Superior temporal gyrus (tissue), 1 donor: Measurements from ENCODE around the gene EHD4.

Source experiments
- DNase-seq: peaks from one replicate; pipeline ENCODE4 v3.0.0-alpha.2; 2016; ENCODE audit errors: extremely low spot score

EHD4 gene

DNA sequence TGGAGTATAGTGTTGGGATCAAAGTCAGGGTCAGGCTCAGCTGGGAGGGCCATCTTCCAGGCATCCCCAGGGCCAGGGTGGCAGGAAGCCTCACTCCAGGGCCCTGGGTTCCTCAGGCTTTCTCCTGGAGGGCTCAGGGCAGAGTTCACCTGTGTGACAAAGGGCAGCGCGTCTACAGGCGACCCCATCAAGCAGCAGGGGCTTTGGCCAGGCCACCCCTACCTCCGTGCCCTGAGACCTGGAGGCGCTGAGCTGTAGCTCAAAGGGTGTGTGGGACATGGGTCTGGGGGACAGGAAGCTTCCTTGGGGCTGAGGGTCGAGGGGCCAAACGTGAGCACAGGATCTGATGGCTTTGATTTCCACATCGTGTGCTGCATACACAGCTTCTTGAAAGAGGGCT, 91.3 kb downstream of the EHD4 start:
- DNase-seq: no peak

DNA sequence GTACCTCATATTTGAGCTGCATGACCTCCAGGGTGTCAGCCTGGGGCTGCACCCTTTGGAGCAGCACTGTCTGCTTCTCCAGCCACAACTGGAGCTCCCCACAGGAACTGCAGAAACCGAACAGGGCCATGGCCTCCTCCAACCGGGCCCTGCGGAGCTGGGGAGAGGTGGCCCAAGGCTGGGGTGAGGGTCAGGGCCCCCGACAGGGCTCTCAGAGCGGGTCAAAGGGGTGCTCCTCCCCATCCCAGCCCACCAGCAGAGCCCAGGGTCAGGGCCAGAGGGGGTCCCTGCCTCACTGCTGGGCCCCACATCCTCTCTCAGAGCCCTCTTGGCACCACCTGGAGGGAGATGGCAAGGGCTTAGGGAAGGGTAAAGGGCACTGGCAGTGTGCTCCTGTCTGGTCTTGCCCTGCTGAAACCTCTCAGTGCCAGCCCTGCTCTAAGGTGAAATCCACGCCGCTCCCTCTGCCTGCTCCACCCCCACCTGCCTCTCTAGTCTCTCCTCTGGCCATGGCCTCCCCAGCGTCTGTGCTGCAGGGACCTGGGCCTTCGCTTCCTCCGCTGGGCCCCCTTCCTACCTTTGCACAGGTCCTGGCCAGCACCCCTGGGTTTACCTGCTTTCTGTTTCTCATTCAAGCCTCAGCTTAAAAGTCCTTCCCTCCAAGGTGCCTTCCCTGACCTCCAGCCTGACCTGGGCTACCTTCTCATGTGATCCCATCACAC, 92.0 kb downstream of the EHD4 start:
- DNase-seq: no peak

DNA sequence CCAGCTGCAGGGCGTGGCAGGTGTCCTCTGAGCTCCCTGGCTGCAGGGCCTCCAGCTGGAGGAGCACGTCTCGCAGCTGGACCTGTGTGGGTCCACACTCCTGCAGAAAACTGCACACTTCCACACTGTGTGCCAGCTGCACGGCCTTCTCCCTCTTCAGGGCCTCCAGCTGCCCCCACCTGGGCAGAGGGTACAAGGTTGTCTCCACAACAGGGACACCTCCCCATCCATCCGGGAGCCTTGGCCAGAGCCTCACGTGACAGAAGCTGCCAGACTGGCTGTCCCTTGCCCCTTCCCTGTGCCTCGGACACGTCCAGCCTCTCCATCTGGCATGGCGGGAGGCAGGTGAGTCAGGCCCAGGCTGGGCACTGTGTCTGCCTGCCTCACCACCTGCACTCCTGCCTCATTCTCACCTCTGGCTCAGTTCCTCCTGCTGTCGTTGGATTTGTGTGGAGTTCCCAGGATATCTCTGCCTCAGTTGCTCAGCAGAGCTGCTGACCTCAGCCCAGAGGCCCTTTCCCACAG, 93.0 kb downstream of the EHD4 start:
- DNase-seq: no peak

DNA sequence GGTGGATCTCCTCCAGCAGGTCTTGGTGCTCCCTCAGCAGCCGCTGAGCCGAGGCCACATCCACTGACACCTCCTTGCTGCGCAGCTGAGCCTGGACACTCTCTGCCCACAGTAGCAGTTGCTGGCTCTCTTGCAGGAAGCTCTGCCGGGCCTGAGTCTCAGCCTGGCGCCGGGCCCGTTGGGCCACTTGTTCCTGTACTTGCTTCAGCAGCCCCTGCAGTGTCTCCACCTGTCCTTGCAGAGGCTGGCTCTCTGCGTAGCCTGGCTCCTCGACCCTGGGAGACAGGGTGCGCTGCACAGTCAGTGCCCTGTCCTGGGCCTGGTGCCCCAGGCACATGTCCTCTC, 94.0 kb downstream of the EHD4 start:
- DNase-seq: no peak

DNA sequence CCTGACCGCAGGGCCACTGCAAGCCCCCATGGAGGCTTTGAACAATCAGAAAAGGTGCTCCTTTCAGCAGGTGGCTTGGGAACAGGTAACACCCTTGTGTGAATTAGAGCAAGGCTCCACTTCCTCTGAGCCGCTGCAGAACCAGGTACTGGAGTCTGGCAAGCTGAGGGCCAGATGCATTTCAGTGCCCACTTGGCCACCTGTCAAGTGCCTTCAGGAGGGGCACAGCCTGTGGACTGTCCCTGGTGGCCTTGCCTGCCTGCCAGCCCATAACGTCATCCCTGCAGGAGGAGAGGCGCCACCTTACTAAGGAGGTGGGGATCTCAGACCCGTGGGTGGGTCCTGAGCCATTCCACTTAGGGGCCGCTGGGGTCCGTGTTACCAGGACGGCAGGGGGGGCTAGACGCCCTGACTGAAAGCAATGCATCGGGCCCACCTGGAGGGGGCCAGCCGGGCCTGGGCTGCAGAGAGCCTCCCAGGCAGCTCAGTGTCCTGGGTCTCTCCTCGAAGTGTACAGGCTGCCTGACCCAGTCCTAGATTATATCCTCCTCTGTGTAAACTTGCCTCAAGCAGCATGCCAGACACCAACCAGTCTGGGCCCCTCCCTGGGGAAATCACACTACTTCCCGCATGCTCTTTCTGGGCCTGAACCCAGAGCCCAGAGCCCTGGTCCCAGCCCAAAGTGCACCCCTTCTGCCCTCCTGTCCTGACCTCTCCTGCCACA, 94.6 kb downstream of the EHD4 start:
- DNase-seq: no peak

DNA sequence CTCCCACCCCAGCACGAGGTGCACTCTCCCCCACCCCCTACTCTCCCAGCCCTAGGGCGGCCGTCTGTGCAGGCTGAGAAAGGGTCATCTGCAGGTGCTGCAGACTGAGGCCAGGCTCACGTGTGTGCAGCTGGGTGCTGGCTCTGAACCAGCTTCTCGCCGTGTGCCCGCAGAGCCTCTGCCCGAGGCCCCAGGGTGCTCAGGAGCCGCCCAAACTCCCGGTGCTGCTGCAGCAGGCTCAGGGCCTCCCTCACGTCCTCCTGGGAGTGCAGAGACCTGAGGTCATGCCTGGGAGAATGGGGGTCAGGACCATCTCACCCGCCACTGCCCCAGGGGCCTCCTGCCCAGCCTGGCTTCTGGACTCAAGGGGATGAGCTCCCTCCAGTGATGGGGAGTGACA, 95.7 kb downstream of the EHD4 start:
- no peak for DNase-seq

DNA sequence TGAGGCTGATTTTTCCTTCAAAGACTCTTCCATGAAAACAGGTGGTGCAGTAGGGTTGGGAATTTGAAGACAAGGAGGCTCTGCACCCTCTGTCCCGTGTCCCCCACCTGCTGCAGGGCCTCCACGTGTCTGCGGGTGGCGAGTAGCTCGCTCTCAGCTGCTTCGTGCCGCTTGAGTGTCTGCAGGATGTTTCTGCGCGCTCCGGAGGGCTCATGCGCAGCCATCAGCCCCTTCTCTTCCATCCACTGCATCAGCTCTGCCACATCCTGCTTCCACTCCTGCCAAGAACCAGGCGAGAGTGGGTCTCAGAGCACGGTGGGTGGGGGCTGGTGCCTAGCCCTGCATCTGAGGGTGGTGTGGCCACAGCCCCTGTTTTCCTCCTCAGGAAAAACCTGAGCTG, 96.3 kb downstream of the EHD4 start:
- DNase-seq: no peak

DNA sequence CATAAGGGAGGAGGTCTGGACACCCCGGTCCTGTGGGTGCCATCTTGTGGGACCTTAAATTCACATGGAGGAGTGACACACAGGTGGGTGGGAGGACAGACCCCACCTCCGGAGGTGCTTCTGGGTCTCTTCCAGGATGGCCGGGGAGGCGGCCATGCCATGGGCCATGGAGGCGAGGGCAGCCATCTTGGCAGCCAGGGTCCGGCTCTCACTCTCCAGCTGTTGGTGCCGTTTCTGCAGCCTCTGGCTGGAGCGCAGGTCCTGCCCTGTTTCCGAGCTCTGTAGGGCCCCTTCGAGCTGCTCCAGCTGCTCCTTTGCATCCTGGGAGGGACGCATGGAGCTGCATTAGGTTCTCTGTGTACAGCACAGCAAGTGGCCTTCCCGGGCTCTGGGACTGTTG, 97.6 kb downstream of the EHD4 start:
- DNase-seq: no peak

DNA sequence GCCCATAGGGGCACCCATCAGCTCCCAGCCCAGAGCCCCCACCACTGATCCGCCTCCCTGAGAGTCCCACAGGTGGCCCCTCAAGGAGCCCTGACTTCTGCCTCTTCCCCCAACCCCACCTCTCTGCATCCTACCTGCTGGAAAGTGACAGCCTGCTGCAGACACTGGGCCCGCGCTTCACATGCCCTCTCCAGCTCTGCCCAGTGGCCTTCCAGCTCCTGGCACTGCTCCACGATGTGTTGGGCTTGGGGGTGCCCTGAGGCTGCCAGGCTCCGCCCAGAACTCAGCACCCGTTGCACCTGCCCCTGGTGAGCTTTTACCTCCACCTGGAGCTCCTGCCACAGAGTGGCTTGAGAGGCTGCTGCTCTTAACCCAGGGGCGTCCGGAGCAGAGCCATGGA, 98.6 kb downstream of the EHD4 start:
- DNase-seq: no peak

DNA sequence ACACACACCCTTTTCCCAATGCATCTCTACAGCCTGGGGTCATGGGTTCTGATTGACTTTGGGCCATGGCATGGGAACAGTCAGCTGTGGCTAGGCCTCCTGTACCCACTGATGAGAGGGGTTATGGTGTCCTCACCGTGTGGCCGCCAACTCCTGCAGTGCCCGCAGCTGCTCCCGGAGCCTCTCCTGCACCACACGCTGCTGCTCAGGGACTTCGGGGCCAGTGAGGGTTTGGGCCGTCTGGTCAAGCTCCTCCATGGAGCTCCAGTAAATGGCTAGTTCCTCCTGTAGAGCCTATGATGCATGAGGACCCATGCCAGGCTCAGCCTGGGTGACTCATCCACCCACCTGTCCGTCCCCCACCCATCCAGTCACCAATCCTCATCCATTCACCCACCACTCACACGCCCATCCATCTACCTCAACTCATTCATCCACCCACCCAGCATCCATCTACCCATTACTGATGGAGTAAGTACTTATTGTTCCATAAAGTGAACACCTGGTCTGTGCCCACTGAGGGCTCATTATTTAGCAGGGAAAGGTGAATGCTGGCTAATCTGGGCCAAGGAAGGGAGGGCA, 100.1 kb downstream of the EHD4 start:
- no peak for DNase-seq

DNA sequence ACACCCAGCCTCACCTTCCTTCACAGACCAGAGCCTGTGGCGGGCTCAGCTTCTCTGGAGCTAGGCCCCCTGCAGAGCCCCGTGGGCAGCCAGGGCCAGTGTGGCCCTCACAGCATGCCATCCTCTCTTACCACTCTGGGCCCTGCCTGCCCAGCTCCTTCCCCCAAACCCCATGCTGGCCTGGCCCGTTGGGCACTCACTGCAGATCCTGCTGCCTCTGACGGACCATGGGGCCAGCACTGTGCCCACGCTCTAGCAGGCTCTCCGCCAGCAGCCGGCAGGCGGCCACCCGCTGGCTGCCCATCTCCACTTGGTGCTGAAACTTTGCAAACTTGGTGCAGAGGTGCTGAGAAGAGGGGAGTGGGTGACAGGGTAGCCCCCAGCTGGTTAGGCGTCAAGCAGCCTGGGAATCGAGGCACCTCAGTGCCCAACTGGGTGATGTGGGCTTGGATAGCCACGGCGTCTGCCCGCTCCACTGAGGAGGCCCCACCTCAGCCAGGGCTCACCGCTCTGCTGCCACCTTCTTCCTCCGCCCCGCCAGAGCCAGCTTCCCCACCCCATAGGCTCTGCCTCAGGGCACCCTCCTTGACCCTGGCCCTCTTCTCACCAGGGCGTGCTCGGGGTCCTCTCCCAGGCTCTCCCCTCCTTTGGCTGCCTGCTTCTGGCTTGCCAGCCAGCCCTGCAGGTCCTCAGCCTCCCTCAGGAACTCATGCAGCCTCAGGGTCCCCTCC, 101.0 kb downstream of the EHD4 start:
- no peak for DNase-seq

DNA sequence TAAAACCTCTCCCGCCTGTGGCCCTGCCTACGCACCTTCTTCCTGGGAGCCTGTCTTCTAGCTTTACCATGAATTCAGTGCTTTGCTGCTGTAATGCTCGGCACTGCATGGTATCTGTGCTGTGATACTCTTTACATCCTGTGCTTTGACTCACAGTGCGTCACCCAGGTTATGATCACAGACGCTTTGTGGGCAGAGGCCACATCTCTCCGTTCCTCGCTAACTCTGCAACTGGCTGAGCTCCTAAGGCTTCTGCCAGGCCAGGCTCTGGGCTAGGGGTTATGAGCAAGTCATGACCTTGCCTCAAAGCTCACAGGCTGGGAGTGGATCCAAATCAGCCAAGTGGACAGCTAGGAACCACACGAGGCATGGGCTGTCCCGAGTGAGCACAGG, 101.7 kb downstream of the EHD4 start:
- DNase-seq: peak; percentile 17

DNA sequence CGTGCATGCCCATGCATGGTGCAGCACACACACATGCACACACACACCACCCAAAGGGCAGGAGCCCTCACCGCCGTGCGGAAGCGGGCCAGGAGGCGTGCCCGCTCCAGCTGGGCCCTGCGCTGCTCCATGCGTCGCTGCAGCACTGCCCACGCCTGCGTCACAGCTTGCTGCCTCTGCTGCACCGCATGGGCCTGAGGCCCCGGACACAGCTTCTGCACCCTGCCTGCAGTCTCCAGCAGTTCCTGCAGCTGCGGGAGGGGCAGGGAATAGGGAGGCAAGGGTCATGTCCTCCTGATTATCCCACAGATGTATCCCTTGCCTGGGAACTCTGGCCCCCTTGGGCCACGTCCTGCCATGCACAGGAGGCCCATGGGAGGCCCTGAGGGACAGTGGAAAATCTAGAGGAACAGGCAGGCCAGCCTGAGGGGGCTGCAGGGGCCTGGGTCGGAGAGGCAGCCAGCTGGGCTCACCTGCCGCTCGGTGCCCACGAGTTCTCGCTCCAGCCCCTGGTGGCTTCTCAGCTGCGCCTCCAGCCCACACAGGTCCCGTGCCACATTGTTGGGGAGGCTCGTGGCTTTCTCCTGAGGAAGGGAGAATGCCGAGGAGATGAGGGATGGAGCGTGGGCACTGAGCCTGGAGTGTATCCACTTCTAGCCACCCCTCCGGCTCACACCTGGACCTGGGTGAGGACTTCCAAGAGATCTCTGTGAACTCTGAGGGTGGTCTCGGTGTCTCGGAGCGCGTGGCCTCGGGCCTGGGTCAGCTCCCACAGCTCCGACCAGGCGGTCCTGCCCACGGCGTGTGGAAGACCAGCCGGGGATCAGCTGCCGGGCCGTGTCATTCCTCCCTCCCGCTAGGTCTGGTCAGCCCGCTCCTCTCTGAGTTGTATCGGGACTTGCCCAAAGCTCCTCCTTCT, 102.3 kb downstream of the EHD4 start:
- no peak for DNase-seq

DNA sequence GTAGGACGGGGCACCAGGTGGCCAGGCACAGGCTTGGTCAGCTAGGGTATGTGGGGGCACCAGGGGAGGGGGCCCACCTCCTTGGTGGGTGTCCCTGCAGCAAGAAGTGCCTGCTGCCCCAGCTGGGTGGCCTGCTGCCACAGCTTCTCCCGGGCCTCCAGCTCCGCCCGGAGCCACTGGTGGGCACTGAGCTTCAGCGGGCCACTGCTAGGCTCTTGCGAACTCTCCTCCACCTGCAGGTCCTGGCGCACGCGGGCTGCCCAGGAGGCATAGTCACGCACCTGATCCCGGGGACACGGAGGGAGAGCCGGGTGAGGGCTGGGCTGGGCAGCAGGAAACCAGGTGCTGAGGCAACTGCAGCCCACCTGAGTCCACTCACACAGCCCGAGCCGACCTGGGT, 104.0 kb downstream of the EHD4 start:
- no peak for DNase-seq

DNA sequence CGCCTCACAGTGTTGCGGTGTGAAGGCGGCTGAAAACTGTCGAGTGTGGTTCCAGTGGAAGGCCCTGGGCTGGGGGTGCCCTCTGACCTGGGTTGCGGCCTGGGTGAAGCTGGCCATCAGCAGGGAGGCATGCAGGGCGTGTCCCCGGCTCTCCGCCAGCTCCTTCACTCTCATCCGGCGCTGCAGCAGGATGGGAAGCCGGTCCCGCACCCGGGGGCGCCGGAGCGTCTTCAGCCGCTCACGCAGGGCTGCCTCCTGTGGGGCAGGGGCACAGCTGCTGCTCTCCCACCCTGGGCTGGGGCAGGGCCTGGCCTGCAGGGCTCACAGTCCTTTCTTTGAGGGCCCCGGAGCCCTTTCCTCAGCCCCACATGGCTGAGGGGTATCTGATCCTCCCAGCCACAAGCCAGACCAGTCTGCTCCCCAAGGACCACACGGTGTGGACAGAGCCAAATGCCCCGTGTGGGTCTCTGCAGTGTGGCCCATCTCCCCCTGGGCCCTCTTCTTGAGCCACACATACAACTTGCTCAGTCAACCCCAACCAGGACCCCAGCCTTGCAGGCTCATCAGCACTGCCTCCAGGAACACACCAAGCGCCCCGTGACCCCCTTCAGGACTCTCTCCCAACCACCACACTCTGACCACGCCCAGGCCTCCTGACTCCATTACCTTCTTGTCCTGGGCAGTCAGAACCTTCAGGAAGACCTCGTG, 105.3 kb downstream of the EHD4 start:
- no peak for DNase-seq

DNA sequence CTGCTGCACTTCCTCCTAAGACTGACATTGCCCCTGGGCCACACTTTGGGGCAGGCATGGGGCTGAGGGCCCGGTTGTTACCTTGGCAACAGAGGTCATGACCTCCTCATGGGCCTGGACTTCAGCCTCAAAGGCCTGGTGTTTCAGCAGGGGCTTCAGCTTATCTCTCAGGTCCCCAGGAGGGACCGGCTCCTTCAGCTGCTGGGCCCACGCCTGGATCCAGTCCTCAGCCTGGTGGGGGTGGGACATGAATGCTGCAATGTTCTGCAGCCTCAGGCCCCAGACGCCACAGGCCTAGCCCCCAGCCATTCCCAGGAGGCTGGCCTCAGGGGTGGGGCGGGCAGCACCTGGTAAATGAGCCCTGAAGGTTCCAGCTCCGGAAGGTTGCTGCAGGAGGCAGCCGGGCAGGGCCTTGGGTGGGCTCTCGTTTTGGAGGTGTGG, 106.1 kb downstream of the EHD4 start:
- no peak for DNase-seq

DNA sequence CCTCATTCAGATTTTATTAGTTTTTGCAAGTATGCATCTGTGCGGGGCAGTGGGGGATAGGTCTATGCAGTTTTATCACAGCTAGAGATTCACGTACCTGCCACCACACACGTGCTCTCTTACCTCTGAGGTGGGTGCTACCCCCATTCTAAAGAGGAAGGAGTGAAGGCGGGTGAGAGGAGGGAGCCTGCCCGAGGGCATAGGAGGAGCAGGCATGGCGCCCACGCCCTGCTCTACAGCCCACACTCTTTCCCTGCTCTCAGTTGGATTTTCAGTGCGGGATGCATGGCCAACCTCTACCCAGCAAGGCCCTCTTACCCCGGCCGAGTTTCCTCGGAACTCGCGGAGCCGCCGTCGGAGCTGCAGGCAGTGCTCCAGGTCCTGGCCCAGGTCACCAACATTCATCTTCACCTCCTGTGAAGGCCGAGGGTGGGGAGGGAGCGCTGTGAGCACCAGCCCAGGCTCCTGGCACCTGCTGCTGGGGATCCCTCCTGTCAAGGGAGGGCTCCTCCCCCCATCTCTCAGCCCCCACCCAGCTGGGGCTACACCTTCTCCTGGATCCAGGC, 106.8 kb downstream of the EHD4 start:
- no peak for DNase-seq

DNA sequence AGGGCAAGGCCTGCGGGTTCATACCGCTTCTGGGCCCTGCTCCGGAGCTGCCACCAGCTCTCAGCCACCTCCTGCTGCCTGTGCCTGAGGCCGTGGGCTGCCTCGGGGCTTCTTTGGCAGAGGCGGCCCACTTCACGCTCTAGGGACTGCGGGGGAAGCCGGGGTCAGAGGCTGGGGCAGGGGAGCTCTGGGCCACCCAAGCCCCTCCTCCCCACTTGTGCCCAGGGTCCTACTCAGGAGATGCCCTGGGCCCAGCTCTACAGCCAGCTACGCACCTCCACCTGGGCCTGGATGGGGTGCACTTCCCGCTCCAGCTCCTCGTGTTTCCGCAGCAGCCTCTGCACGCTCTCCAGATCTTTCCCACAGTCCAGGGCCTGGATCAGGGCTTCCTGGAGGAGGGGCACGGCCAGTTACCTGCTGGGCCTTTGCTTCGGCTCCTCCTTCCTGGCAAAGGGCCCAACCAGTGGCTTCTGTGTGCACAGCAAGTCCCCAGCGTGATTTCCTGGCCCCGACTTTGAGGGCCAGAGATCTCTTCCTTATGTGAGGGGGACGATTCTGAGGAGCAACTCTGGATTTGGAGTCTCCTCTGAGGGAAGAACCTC, 109.7 kb downstream of the EHD4 start:
- no peak for DNase-seq

DNA sequence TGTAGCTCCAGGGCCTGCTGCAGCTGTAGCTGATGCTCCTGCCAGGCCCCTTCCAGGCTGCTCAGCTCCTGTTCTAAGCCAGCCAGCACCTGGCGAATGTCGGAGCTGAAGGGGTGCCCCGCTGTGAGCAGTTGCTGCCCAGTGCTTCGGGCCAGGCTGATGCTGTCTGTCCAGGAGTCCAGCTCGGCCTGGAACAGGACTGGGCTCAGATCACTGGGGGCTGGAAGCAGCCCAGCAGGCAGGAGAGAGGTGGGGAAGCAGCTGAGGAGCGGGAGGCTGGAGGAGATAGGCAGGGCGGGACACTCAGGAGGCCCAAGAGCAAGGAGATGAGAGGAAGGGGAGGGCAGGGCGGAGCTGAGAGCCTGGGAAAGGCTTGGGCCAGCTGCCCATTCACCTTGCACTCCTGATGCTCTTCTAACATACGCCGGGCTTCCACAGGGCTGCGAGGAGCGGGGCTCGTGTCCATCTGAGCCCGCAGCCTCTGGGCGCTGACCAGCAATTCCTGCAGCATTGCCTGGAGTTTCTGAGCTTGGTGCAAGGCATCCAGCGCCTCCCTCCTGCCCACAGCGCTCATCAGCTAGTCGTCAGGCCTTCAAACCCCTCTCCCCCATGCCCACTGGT, 110.5 kb downstream of the EHD4 start:
- no peak for DNase-seq
